LNCaP clone FGC (cell line): Measurements from ENCODE around the gene FRMD8.

Experiments used
- DNase-seq: peaks from one replicate; pipeline ENCODE4 v3.0.0-alpha.2; 2011; ENCODE audit warnings: low read depth
- H3K4me3 ChIP-seq: 2 replicates; pipeline ENCODE4 v1.5.1; 2011; ENCODE audit warnings: mild to moderate bottlenecking, low read depth, low read length, control low read depth
- TF ChIP-seq, protein P1 (sequence below): IDR thresholded peaks from 2 replicates; pipeline ENCODE4 v1.5.1; 2012; ENCODE audit warnings: mild to moderate bottlenecking; ENCODE audit not compliant: control insufficient read depth, insufficient read depth; ENCODE audit errors: extremely low read depth

FRMD8 gene

DNA sequence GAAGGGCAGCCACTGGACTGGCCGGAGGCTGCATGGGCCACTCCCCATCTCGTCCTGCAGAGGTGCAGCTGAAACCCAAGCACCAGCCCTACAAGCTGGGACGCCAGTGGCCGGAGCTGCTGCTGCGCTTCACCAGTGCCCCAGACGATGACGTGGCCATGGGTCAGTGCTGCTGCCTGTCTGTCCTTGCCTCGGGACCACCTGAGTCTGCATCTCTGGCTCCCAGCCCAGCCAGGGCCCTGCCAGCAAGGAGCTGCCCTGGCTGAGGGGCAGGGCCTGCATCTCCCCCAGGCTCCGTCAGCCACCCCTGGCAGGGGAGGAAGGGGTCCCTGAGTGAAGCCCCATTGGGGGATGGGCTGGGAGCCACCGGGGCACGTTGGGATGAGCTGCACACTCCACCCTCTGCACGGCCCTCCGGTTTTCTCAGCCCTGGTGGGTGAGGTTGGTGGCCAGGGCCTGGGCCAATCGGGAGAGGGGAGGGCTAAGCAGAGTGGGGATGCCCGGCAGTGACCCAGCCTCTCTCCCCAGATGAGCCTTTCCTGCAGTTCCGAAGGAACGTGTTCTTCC, 7.2 kb downstream of the FRMD8 start:
- DNase-seq, result no peak
- TF ChIP-seq, protein P1, sequence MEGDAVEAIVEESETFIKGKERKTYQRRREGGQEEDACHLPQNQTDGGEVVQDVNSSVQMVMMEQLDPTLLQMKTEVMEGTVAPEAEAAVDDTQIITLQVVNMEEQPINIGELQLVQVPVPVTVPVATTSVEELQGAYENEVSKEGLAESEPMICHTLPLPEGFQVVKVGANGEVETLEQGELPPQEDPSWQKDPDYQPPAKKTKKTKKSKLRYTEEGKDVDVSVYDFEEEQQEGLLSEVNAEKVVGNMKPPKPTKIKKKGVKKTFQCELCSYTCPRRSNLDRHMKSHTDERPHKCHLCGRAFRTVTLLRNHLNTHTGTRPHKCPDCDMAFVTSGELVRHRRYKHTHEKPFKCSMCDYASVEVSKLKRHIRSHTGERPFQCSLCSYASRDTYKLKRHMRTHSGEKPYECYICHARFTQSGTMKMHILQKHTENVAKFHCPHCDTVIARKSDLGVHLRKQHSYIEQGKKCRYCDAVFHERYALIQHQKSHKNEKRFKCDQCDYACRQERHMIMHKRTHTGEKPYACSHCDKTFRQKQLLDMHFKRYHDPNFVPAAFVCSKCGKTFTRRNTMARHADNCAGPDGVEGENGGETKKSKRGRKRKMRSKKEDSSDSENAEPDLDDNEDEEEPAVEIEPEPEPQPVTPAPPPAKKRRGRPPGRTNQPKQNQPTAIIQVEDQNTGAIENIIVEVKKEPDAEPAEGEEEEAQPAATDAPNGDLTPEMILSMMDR, result no peak
- no peak overlapping the region for H3K4me3 ChIP-seq

- H3K4me3 ChIP-seq, result no peak overlapping the region
- TF ChIP-seq, protein P1, result no peak
- DNase-seq, result no peak
Measured at GRCh38 chr11:65394125-65394536, 7.7 kb downstream of the FRMD8 start.

- TF ChIP-seq, protein P1, result no peak
- H3K4me3 ChIP-seq, result no peak overlapping the region
- DNase-seq, result no peak
Measured at GRCh38 chr11:65395961-65396530, 9.6 kb downstream of the FRMD8 start.

GRCh38 chr11:65396769-65397745, 10.6 kb downstream of the FRMD8 start:
- TF ChIP-seq, protein P1, result no peak
- no peak for DNase-seq
- no peak overlapping the region for H3K4me3 ChIP-seq

GRCh38 chr11:65398362-65398910, 12.0 kb downstream of the FRMD8 start:
- DNase-seq, result no peak
- H3K4me3 ChIP-seq, result no peak overlapping the region
- TF ChIP-seq, protein P1, result no peak

DNA sequence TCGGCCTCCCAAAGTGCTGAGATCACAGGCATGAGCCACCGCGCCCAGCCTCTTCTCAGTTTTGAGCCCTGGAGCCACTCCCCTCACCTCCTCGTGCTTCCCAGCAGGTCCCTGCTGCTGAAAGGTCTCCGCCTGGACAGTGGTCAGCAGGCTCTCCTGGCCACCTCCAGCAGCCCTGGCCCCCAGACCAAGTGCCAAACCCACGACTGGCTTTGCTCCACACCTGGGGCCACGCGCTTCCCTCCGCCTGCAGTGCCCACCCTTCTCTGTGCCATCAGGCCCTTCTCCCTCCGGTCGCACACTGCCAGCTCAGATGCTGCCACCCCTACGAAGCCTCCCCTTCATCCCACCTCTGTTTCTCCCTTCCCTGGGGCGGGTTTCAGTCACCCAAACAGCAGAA, 12.8 kb downstream of the FRMD8 start:
- no peak overlapping the region for H3K4me3 ChIP-seq
- TF ChIP-seq, protein P1, result no peak
- DNase-seq, result no peak
